ENCODE measurements around the gene IL33. TPM values are rescaled to one million over a fixed set of nuclear protein-coding genes. Genes with fewer than 3 reads are reported as not detected.

Gene IL33
- polyA plus RNA-seq, 1 donor (not counting 4 experiments of a cell fraction or from before 2014, with no cell fraction given), result 7.8 TPM

DNA sequence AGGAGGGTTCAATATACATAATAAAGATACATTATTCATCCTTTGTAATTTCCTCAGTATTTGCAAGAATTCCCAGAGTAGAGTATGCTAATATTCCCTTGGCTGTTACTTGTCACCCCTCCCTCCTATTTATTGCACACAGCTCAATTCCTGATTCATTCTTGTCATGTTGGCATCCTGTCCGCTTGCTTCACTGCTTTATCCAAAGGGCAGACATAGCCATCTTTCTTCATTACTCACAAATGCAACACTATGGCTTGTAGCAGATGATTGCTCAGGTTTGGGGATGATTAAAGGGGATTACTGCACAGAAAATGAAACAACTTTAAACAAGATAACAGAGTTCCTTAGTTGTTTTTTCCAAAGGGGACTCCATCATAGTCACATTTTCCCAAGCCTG lies 1.2 kb upstream of the IL33 start:
- no peaks in the 10 kb centered on the region for H4K20me1 ChIP-seq (ENCODE audit: control insufficient read depth, extremely low read depth, insufficient read depth, low read length)
- no peaks in the 10 kb centered on the region for H3K36me3 ChIP-seq (ENCODE audit: control insufficient read depth in 2 of 2, extremely low read depth in 1 of 2, insufficient read depth in 2 of 2, low read length in 2 of 2)
- H3K27ac ChIP-seq (ENCODE audit: control insufficient read depth, insufficient read depth, low read length), result no peak overlapping the region
- peaks cover 15% of the 10 kb centered on the region for H3K4me1 ChIP-seq (ENCODE audit: control insufficient read depth, extremely low read depth, insufficient read depth, low read length)
- FAIRE-seq (no peak), DNase-seq (ENCODE audit: low read depth, low spot score) (no peak)
- dilution Hi-C loops (cut with MboI; ENCODE audit: extremely low pct_ligation_motif_present, low sequenced_read_pairs), result loop anchor here (25.0 kb wide), 1 partner anchor 98 kb away; no protein-coding TSS in a partner anchor
- TF ChIP-seq, protein P1, sequence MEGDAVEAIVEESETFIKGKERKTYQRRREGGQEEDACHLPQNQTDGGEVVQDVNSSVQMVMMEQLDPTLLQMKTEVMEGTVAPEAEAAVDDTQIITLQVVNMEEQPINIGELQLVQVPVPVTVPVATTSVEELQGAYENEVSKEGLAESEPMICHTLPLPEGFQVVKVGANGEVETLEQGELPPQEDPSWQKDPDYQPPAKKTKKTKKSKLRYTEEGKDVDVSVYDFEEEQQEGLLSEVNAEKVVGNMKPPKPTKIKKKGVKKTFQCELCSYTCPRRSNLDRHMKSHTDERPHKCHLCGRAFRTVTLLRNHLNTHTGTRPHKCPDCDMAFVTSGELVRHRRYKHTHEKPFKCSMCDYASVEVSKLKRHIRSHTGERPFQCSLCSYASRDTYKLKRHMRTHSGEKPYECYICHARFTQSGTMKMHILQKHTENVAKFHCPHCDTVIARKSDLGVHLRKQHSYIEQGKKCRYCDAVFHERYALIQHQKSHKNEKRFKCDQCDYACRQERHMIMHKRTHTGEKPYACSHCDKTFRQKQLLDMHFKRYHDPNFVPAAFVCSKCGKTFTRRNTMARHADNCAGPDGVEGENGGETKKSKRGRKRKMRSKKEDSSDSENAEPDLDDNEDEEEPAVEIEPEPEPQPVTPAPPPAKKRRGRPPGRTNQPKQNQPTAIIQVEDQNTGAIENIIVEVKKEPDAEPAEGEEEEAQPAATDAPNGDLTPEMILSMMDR (optimal IDR thresholded peaks at IDR 0.05 in 1 of 3, IDR thresholded peaks at IDR 0.05 in 1 of 3, conservative IDR thresholded peaks at IDR 0.05 in 1 of 3; ENCODE audit: extremely low read depth in 1 of 3, insufficient read depth in 2 of 3, low read length in 3 of 3), result no peak
- no peak for TF ChIP-seq EZH2 (IDR thresholded peaks at IDR 0.05; ENCODE audit: low read length)
- no peaks in the 10 kb centered on the region for H3K27me3 ChIP-seq (ENCODE audit: control insufficient read depth, extremely low read depth, insufficient read depth, low read length)
- no peak overlapping the region for H3K4me2 ChIP-seq (ENCODE audit: control insufficient read depth, extremely low read depth, insufficient read depth, low read depth, low read length)
- H3K4me3 ChIP-seq (ENCODE audit: control insufficient read depth in 2 of 3, extremely low read depth in 1 of 3, insufficient read depth in 2 of 3, low read depth in 1 of 3, low read length in 3 of 3), result no peak overlapping the region
- no peak overlapping the region for H3K9ac ChIP-seq (ENCODE audit: control insufficient read depth, extremely low read depth, insufficient read depth, low read length)
- no peaks in the 10 kb centered on the region for H3K79me2 ChIP-seq (ENCODE audit: control insufficient read depth, insufficient read depth, low read length)
- H2AFZ ChIP-seq (ENCODE audit: control insufficient read depth, low read length), result no peak overlapping the region
- no peaks in the 10 kb centered on the region for H3K9me3 ChIP-seq (ENCODE audit: control insufficient read depth, low read depth, low read length)
- no peaks in the 10 kb centered on the region for H3K9me1 ChIP-seq (ENCODE audit: control insufficient read depth, extremely low read depth, insufficient read depth, low read length)

DNA sequence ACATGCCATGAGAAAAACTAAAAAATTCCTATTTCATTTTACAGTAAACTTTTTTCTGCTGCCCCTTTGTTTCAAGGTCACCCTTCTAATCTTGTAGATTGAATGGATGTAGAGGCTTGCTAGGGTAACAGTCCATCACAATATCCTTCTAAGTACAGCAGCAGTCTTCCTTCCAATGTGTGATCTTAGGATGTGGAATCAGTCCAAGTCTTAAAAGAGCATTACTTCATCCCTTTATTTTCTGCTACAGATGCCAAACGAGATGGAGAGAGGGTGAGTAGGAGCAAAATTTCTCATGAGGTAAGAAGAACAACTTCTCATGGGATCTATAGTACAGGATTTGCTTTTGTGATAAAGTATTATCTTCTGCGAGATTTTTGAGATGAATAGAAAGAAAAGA lies 704 bp upstream of the IL33 start:
- Histone ChIP-seq H3K36me3 (ENCODE audit: control insufficient read depth in 2 of 2, extremely low read depth in 1 of 2, insufficient read depth in 2 of 2, low read length in 2 of 2) (no peaks in the 10 kb centered on the region), H3K9me1 (ENCODE audit: control insufficient read depth, extremely low read depth, insufficient read depth, low read length) (no peaks in the 10 kb centered on the region), H2AFZ (ENCODE audit: control insufficient read depth, low read length) (no peak overlapping the region), H3K27me3 (ENCODE audit: control insufficient read depth, extremely low read depth, insufficient read depth, low read length) (no peaks in the 10 kb centered on the region), H3K79me2 (ENCODE audit: control insufficient read depth, insufficient read depth, low read length) (no peaks in the 10 kb centered on the region), H4K20me1 (ENCODE audit: control insufficient read depth, extremely low read depth, insufficient read depth, low read length) (no peaks in the 10 kb centered on the region), H3K27ac (ENCODE audit: control insufficient read depth, insufficient read depth, low read length) (no peak overlapping the region), H3K9me3 (ENCODE audit: control insufficient read depth, low read depth, low read length) (no peaks in the 10 kb centered on the region), H3K4me1 (ENCODE audit: control insufficient read depth, extremely low read depth, insufficient read depth, low read length) (peaks cover 15% of the 10 kb centered on the region), H3K4me3 (ENCODE audit: control insufficient read depth in 2 of 3, extremely low read depth in 1 of 3, insufficient read depth in 2 of 3, low read depth in 1 of 3, low read length in 3 of 3) (no peak overlapping the region), H3K4me2 (ENCODE audit: control insufficient read depth, extremely low read depth, insufficient read depth, low read depth, low read length) (no peak overlapping the region), H3K9ac (ENCODE audit: control insufficient read depth, extremely low read depth, insufficient read depth, low read length) (no peak overlapping the region)
- FAIRE-seq (no peak), DNase-seq (ENCODE audit: low read depth, low spot score) (no peak)
- TF ChIP-seq, protein P1 (optimal IDR thresholded peaks at IDR 0.05 in 1 of 3, IDR thresholded peaks at IDR 0.05 in 1 of 3, conservative IDR thresholded peaks at IDR 0.05 in 1 of 3; ENCODE audit: extremely low read depth in 1 of 3, insufficient read depth in 2 of 3, low read length in 3 of 3), result no peak
- no peak for TF ChIP-seq EZH2 (IDR thresholded peaks at IDR 0.05; ENCODE audit: low read length)
- dilution Hi-C loops (cut with MboI; ENCODE audit: extremely low pct_ligation_motif_present, low sequenced_read_pairs), result loop anchor here (25.0 kb wide), 1 partner anchor 97 kb away; no protein-coding TSS in a partner anchor

Data from keratinocyte (primary cell).